ENCODE results near the gene AP4M1. TPM values are rescaled to one million over a fixed set of nuclear protein-coding genes. Genes with fewer than 3 reads are reported as not detected.

AP4M1 gene
- polyA plus RNA-seq, 1 donor from 2014 or later: 100 TPM

DNA sequence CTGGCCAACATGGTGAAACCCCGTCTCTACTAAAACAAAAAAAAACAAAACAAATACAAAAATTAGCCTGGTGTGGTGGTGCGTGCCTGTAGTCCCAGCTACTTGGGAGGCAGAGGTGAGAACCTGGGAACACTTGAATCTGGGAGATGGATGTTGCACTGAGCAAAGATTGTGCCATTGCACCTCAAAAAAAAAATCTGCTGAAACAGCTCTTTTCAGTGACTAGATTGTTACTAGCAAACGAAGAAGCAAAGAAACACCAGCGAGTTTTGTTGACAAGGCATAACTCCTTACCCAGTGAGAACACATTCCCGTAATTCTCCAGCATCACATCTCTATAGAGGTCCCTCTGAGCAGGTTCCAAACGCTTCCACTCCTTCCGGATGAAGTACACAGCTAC, 26.6 kb upstream of the AP4M1 start:
- Histone ChIP-seq H3K36me3 (ENCODE audit: insufficient read depth, low read length) (peaks cover 42% of the 10 kb centered on the region), H3K79me2 (replicated peaks; ENCODE audit: insufficient read depth, low read length) (peaks cover 34% of the 10 kb centered on the region), H3K9me3 (ENCODE audit: low read length) (peaks cover 12% of the 10 kb centered on the region), H3K4me2 (ENCODE audit: low read length) (no peak overlapping the region), H3K27me3 (ENCODE audit: insufficient read depth, low read depth, low read length) (no peaks in the 10 kb centered on the region), H3K4me3 (ENCODE audit: low read length) (no peak overlapping the region), H3K27ac (ENCODE audit: low read length) (no peak overlapping the region), H3K9me2 (ENCODE audit: insufficient read depth, low read length) (no peaks in the 10 kb centered on the region), H3K9ac (ENCODE audit: low read length) (no peak overlapping the region), H4K20me1 (ENCODE audit: insufficient read depth) (no peaks in the 10 kb centered on the region), H3F3A (ENCODE audit: insufficient read depth, low read length, poor library complexity, severe bottlenecking) (no peaks in the 10 kb centered on the region), H2AFZ (ENCODE audit: low read depth, low read length) (no peak overlapping the region)
- TF ChIP-seq EP300 (conservative IDR thresholded peaks at IDR 0.05; ENCODE audit: poor library complexity, severe bottlenecking) (no peak), EZH2 (IDR thresholded peaks at IDR 0.05; ENCODE audit: borderline replicate concordance, insufficient read depth, low read length, poor library complexity, severe bottlenecking) (no peak), RAD21 (conservative IDR thresholded peaks at IDR 0.05) (no peak), REST (IDR thresholded peaks at IDR 0.05; ENCODE audit: borderline replicate concordance) (no peak), MXI1 (conservative IDR thresholded peaks at IDR 0.05; ENCODE audit: poor library complexity, severe bottlenecking) (no peak)

DNA sequence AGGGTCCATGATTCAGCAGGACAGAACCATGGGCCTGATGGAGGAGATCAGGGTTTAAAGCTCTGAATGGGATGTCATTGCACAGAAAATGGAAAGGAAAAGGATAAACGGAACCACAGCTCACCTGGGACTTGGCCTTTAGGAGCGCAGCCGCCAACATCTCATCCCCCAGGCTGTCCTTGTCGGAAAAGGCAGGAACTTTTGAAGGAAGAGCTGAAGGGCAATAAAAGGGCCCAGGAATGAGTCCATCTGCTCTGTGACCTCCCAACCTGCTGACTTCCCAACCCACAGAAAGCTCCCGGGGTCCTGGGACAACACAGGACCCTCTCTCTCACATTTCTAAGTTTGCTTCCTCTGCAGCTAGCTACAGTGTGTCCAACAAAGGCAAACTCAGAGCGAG, 26.0 kb upstream of the AP4M1 start:
- no peaks in the 10 kb centered on the region for H3F3A ChIP-seq (ENCODE audit: insufficient read depth, low read length, poor library complexity, severe bottlenecking)
- H3K9me2 ChIP-seq (ENCODE audit: insufficient read depth, low read length): no peaks in the 10 kb centered on the region
- peaks cover 11% of the 10 kb centered on the region for H3K9me3 ChIP-seq (ENCODE audit: low read length)
- H3K79me2 ChIP-seq (replicated peaks; ENCODE audit: insufficient read depth, low read length): peaks cover 38% of the 10 kb centered on the region
- H3K4me2 ChIP-seq (ENCODE audit: low read length): no peak overlapping the region
- H3K9ac ChIP-seq (ENCODE audit: low read length): no peak overlapping the region
- no peaks in the 10 kb centered on the region for H3K27me3 ChIP-seq (ENCODE audit: insufficient read depth, low read depth, low read length)
- H3K4me3 ChIP-seq (ENCODE audit: low read length): no peak overlapping the region
- no peak overlapping the region for H3K27ac ChIP-seq (ENCODE audit: low read length)
- H4K20me1 ChIP-seq (ENCODE audit: insufficient read depth): no peaks in the 10 kb centered on the region
- no peak overlapping the region for H2AFZ ChIP-seq (ENCODE audit: low read depth, low read length)
- H3K36me3 ChIP-seq (ENCODE audit: insufficient read depth, low read length): peaks cover 36% of the 10 kb centered on the region
- TF ChIP-seq EP300 (conservative IDR thresholded peaks at IDR 0.05; ENCODE audit: poor library complexity, severe bottlenecking) (no peak), TAF1 (IDR thresholded peaks at IDR 0.05; ENCODE audit: low read depth) (no peak), MXI1 (conservative IDR thresholded peaks at IDR 0.05; ENCODE audit: poor library complexity, severe bottlenecking) (no peak), RAD21 (conservative IDR thresholded peaks at IDR 0.05) (no peak), POLR2AphosphoS5 (IDR thresholded peaks at IDR 0.05) (no peak), SMC3 (conservative IDR thresholded peaks at IDR 0.05; ENCODE audit: poor library complexity) (no peak), EZH2 (IDR thresholded peaks at IDR 0.05; ENCODE audit: borderline replicate concordance, insufficient read depth, low read length, poor library complexity, severe bottlenecking) (no peak), REST (IDR thresholded peaks at IDR 0.05; ENCODE audit: borderline replicate concordance) (no peak)
- TF ChIP-seq, protein P1, sequence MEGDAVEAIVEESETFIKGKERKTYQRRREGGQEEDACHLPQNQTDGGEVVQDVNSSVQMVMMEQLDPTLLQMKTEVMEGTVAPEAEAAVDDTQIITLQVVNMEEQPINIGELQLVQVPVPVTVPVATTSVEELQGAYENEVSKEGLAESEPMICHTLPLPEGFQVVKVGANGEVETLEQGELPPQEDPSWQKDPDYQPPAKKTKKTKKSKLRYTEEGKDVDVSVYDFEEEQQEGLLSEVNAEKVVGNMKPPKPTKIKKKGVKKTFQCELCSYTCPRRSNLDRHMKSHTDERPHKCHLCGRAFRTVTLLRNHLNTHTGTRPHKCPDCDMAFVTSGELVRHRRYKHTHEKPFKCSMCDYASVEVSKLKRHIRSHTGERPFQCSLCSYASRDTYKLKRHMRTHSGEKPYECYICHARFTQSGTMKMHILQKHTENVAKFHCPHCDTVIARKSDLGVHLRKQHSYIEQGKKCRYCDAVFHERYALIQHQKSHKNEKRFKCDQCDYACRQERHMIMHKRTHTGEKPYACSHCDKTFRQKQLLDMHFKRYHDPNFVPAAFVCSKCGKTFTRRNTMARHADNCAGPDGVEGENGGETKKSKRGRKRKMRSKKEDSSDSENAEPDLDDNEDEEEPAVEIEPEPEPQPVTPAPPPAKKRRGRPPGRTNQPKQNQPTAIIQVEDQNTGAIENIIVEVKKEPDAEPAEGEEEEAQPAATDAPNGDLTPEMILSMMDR (IDR thresholded peaks at IDR 0.05; ENCODE audit: poor library complexity, severe bottlenecking): no peak
